GM23248 (cell line): ENCODE results near the gene WNT10A. TPM values are rescaled to one million over a fixed set of nuclear protein-coding genes. Genes with fewer than 3 reads are reported as not detected.

Source experiments
- polyA plus RNA-seq: library from polyadenylated mRNA; unstranded; fragments of >200 nt; fragmentation: Nextera tagmentation; extraction: Ambion mirVana; gene quantifications from 2 replicates; pipeline ENCODE4 v1.2.1, GENCODE V29; 2016
- small RNA-seq: library from RNA; depleted of rRNA; stranded (forward); fragments of <200 nt; gene quantifications from one replicate; pipeline ENCODE3, GENCODE V24; 2014; ENCODE audit warnings: low read depth, low replicate concordance
- total RNA-seq: library from RNA; depleted of rRNA; stranded (reverse); fragments of >200 nt; shearing (Covaris generic); gene quantifications from 2 replicates; pipeline ENCODE4 v1.2.3, GENCODE V29; 2014; rRNA removed

Gene WNT10A
- total and polyA plus RNA-seq, 2 experiments from 2014 or later = not detected

Small RNAs within 50 kb of the gene (small RNA-seq; reads per million reads assigned to genes)
- not detected for gene RNU6-642P

Other genes starting within 250 kb of the WNT10A start
- gene ZNF142, start 221.2 kb upstream of the WNT10A start, total RNA-seq = 7.8 and 8.5 TPM in 2 replicates
- 6.6 and 11.5 TPM in 2 replicates for gene ZNF142, start 221.2 kb upstream of the WNT10A start, polyA plus RNA-seq
- gene BCS1L, start 221.2 kb upstream of the WNT10A start, total RNA-seq = 30.9 and 56.1 TPM in 2 replicates
- gene BCS1L, start 221.2 kb upstream of the WNT10A start, polyA plus RNA-seq = 39.9 and 44.2 TPM in 2 replicates
- 31.7 and 37.4 TPM in 2 replicates for gene RNF25, start 208.8 kb upstream of the WNT10A start, total RNA-seq
- 37.8 and 41.1 TPM in 2 replicates for gene RNF25, start 208.8 kb upstream of the WNT10A start, polyA plus RNA-seq
- 17.5 and 24.5 TPM in 2 replicates for gene STK36, start 208.8 kb upstream of the WNT10A start, total RNA-seq
- 19.2 and 22.2 TPM in 2 replicates for gene STK36, start 208.8 kb upstream of the WNT10A start, polyA plus RNA-seq
- gene TTLL4, start 170.0 kb upstream of the WNT10A start, total RNA-seq = 5.5 and 9.1 TPM in 2 replicates
- 7.3 and 7.7 TPM in 2 replicates for gene TTLL4, start 170.0 kb upstream of the WNT10A start, polyA plus RNA-seq
- 3.9 and 4.1 TPM in 2 replicates for gene CYP27A1, start 98.7 kb upstream of the WNT10A start, total RNA-seq
- gene CYP27A1, start 98.7 kb upstream of the WNT10A start, polyA plus RNA-seq = 2.9 and 3.7 TPM in 2 replicates
- not detected in 2 replicates for gene PRKAG3, start 49.0 kb upstream of the WNT10A start, total RNA-seq
- not detected in 2 replicates for gene PRKAG3, start 49.0 kb upstream of the WNT10A start, polyA plus RNA-seq
- not detected in 2 replicates for gene WNT6, start 21.0 kb upstream of the WNT10A start, total RNA-seq
- not detected in 2 replicates for gene WNT6, start 21.0 kb upstream of the WNT10A start, polyA plus RNA-seq
- not detected in 2 replicates for gene CDK5R2, start 78.8 kb downstream of the WNT10A start, total RNA-seq
- gene CDK5R2, start 78.8 kb downstream of the WNT10A start, polyA plus RNA-seq = not detected in 2 replicates
- gene FEV, start 104.3 kb downstream of the WNT10A start, total RNA-seq = not detected in 2 replicates
- gene FEV, start 104.3 kb downstream of the WNT10A start, polyA plus RNA-seq = not detected in 2 replicates
- not detected in 2 replicates for gene CRYBA2, start 112.6 kb downstream of the WNT10A start, total RNA-seq
- not detected in 2 replicates for gene CRYBA2, start 112.6 kb downstream of the WNT10A start, polyA plus RNA-seq
- gene CFAP65, start 160.7 kb downstream of the WNT10A start, total RNA-seq = not detected in 2 replicates
- 0.08 TPM in 1 of 2 replicates, not detected in the other for gene CFAP65, start 160.7 kb downstream of the WNT10A start, polyA plus RNA-seq
- gene IHH, start 180.1 kb downstream of the WNT10A start, total RNA-seq = not detected in 2 replicates
- not detected in 2 replicates for gene IHH, start 180.1 kb downstream of the WNT10A start, polyA plus RNA-seq